Neutrophil (primary cell): Measurements from ENCODE around the gene INSYN2B.

Source experiments
- H3K27ac ChIP-seq: fragments of 200-600 bp; sonication (generic); 2 replicates; pipeline ENCODE4 v1.5.1; 2016; ENCODE audit warnings: mild to moderate bottlenecking, moderate library complexity
- H3K27me3 ChIP-seq: fragments of 200-600 bp; sonication (generic); 2 replicates; pipeline ENCODE4 v1.6.0; 2016; ENCODE audit warnings: mild to moderate bottlenecking
- H3K36me3 ChIP-seq: fragments of 200-600 bp; sonication (generic); 2 replicates; pipeline ENCODE4 v1.5.1; 2017
- H3K4me1 ChIP-seq, 2 experiments: fragments of 200-600 bp in 1 of 2; sonication (generic) in 1 of 2; 1 replicate in 1 of 2; 2 replicates in 1 of 2; pipeline versions ENCODE4 v1.5.1 to v1.6.1; 2013 to 2016; ENCODE audit warnings: low read depth in 1 of 2, low read length in 1 of 2, mild to moderate bottlenecking in 1 of 2, moderate library complexity in 1 of 2; ENCODE audit not compliant: control insufficient read depth in 1 of 2, insufficient read depth in 1 of 2
- H3K4me3 ChIP-seq, 2 experiments: fragments of 200-600 bp in 1 of 2; sonication (generic) in 1 of 2; 1 replicate in 1 of 2; 2 replicates in 1 of 2; pipeline ENCODE4 v1.5.1; 2013 to 2016; ENCODE audit warnings: low read depth in 1 of 2, low read length in 1 of 2, mild to moderate bottlenecking in 1 of 2, moderate library complexity in 1 of 2
- H3K9me3 ChIP-seq: fragments of 200-600 bp; sonication (generic); 2 replicates; pipeline ENCODE4 v1.5.1; 2016
- CTCF ChIP-seq: fragments of 200-600 bp; sonication (generic); IDR thresholded peaks from 2 replicates; pipeline ENCODE4 v1.5.1; 2016; ENCODE audit warnings: antibody characterized with exemption

Gene INSYN2B

GRCh38 chr5:169973056-169973455, 7.2 kb downstream of the INSYN2B start:
- Histone ChIP-seq H3K27ac (no peak overlapping the region), H3K4me1 (no peaks in the 10 kb centered on the region), H3K27me3 (no peaks in the 10 kb centered on the region), H3K9me3 (no peaks in the 10 kb centered on the region), H3K4me3 (no peak overlapping the region), H3K36me3 (peaks cover 36% of the 10 kb centered on the region)
- no peak for TF ChIP-seq CTCF

- H3K36me3 ChIP-seq, result peaks cover 35% of the 10 kb centered on the region
- no peaks in the 10 kb centered on the region for H3K4me1 ChIP-seq
- H3K27ac ChIP-seq, result no peak overlapping the region
- TF ChIP-seq CTCF, result no peak
- H3K4me3 ChIP-seq, result no peak overlapping the region
- H3K9me3 ChIP-seq, result no peaks in the 10 kb centered on the region
- H3K27me3 ChIP-seq, result no peaks in the 10 kb centered on the region
Observed at GRCh38 chr5:169971780-169972179, 8.5 kb downstream of the INSYN2B start.

- Histone ChIP-seq H3K4me3 (no peak overlapping the region), H3K36me3 (peaks cover 39% of the 10 kb centered on the region), H3K27me3 (no peaks in the 10 kb centered on the region), H3K4me1 (no peaks in the 10 kb centered on the region), H3K27ac (no peak overlapping the region), H3K9me3 (no peaks in the 10 kb centered on the region)
- TF ChIP-seq CTCF, result no peak
Observed at GRCh38 chr5:169970911-169971765, 9.2 kb downstream of the INSYN2B start.

- H3K4me3 ChIP-seq, result no peak overlapping the region
- no peaks in the 10 kb centered on the region for H3K27me3 ChIP-seq
- H3K9me3 ChIP-seq, result no peaks in the 10 kb centered on the region
- no peak overlapping the region for H3K27ac ChIP-seq
- no peaks in the 10 kb centered on the region for H3K4me1 ChIP-seq
- peaks cover 36% of the 10 kb centered on the region for H3K36me3 ChIP-seq
- no peak for TF ChIP-seq CTCF
Observed at GRCh38 chr5:169970339-169970738, 10.0 kb downstream of the INSYN2B start.

- H3K27me3 ChIP-seq, result no peaks in the 10 kb centered on the region
- peaks cover 30% of the 10 kb centered on the region for H3K36me3 ChIP-seq
- H3K27ac ChIP-seq, result no peak overlapping the region
- no peaks in the 10 kb centered on the region for H3K9me3 ChIP-seq
- no peak for TF ChIP-seq CTCF
- H3K4me1 ChIP-seq, result no peaks in the 10 kb centered on the region
- H3K4me3 ChIP-seq, result no peak overlapping the region
Observed at GRCh38 chr5:169964246-169964645, 16.0 kb downstream of the INSYN2B start.
